Stimulated activated CD4-positive, alpha-beta T cell treated with anti-CD3 and anti-CD28 coated beads, Interleukin-12 subunit alpha, Interleukin-12 subunit beta, amount 100 ng/mL, for 48 hours (primary cell): ENCODE measurements around the gene CHD9.
"Not testable (repeated sequence)": the region's sequence is repeated elsewhere in the genome, so short reads cannot be mapped to it uniquely, and the experiment has no call there.

Experiments
- DNase-seq, 3 donors: peaks; one replicate each; pipeline ENCODE4 v3.0.0-alpha.2; 2020; ENCODE audit warnings: low read depth in 2 of 3, low spot score in 1 of 3

Gene CHD9

DNA sequence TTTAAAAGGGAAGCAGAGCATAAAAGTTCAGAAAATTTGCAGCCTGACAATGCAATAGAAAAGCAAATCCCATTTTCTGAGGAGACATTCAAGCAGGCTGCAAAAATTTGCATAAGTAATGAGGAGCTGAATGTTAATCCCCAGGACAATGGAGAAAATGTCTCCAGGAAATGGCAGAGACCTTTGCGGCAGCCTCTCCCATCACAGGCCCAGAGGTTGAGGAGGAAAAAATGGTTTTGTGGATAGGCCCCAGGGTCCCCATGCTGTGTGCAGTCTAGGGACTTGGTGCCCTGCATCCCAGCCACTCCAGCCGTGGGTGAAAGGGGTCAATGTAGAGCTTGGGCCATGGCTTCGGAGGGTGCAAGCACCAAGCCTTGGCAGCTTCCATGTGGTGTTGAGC lies 19.5 kb downstream of the CHD9 start:
- DNase-seq: not testable (repeated sequence)

DNA sequence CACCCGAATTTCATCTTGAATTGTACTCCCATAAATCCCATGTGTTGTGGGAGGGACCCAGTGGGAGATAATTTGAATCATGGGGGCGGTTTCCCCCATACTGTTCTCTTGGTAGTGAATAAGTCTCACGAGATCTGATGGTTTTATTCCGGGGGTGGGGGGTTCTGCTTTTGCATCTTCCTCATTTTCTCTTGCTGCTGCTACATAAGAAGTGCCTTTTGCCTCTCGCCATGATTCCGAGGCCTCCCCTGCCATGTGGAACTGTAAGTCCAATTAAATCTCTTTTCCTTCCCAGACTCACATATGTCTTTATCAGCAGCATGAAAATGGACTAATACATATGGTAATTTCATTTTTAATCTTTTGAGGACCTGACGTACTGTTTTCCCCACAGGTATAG lies 20.7 kb downstream of the CHD9 start:
- DNase-seq: not testable (repeated sequence)

DNA sequence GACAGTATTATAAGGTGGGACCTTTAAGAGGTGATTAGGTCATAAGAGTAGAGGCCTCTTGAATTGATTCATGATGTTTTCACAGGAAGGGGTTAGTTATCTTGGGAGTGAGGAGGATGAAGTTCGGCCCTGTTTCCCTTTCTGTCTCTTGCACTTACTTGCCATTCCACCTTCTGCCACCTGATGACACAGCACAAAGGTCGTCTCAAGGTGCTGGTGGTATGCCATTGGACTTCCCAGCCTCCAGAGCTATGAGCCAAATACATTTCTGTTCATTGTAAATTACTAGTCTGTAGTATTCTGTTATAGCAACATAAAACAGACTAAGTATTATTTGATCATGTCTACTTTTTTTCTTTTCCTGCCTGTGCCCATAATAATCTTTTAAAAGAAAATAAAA lies 23.5 kb downstream of the CHD9 start:
- no peak for DNase-seq

DNA sequence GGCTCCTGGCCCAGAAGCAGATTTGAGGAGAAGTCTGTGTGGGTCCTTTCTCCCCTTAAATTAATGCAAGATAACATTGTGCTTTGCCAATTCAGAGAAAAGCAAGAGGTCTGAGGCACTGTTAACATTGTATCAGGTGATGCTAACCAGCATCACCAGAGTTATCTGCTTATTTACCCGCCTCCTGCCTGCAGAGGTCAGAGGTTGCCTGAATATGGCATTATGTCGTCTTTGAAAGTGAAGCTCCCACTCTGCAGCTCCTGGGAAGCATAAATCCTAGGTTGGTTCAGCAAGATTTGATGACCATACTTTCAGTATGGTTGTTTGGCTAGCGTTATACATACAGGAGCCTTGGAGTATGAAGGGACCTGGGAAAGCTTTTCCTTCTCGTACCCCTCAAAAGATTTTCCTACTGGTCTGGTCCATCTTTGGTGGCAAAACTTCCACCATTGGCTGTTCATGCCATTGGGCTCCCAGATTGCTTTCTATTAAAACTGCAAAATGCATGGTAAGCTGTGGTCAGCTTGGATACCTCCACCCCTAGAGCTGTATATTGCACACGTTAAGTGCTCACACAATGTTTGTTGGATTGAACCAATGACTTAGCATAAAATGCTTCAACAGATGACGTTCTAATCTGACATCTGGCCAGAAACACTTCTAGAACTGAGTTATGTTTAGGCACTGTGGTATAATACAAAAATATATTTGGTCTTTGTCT lies 24.1 kb downstream of the CHD9 start:
- no peak for DNase-seq

DNA sequence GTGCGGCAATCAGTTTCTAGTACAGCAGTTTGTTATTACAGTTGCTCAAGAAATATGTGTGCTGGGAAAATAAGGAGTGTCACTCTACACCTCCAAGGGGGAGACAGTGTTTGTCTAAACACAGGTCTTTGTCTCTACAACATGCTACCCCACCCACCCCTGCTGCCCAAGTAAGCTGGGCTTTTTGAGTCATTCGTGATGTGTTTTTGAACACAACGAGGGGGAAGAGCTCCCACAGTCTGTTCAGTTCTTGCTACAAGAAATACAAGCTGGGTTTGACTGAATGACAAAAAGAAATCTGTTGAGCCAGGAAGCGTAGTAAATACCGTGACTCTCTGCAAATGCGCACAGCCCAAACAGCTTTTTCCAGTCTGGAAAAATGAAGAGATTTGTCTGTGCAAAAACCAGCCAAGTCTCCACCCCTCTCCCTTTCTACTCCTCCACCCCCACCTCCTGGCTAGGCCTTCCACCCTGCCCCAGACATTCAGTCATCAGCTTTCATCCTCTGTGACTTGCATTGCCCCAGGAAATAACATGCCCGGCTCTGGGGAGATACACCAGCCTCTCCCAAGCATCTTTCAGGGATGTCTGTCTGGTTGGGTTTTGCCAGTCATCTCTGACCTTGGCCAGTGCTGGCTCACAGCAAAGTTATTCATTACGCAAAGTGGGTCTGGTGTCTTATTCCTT lies 25.7 kb downstream of the CHD9 start:
- DNase-seq: no peak

DNA sequence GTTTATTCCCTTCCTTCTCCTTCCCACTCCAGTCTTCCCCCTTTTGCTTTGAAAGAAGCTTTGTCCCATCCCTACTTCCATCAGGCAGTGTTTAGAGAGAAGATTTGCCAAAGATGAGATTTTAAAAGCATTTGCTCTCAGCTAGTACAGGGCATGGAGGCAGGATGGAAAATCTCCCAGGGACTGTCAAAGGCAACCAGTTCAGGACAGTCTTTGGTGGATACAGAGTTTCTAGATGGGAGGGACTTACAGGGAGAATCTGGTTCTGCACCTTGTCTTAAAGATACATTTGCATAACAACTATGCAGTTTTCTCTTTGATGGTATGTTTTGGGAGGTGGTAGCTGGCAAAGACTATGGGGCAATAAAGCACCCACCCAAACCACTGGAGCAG lies 26.2 kb downstream of the CHD9 start:
- no peak for DNase-seq

DNA sequence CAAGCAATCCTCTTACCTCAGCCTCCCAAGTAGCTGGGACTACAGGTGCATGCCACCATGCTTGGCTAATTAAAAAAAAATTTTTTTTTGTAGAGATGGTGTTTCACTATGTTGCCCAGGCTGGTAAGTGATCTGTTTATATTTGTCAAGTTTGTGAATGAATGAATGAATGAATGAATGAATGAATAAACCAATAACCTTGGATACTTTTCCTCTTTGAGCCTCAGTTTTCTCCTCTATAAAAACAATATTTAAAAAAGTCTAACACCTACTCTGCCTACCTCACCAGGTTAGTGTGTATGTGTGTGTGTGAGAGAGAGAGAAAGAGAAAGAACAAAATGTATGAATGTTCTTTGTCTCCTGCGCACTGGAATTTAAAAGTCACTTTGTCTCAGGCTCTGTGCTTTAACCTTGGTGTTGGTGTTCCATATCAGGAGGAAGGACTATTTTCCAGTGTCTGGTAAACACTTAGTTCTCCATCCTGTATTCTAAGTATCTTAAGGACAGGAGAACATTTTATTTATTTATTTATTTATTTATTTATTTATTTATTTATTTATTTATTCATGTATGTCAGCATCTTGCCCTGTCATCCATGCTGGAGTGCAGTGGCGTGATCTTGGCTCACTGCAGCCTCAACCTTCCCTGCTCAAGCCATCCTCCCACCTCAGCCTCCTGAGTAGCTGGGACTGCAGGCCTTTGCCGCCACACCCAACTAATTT lies 27.1 kb downstream of the CHD9 start:
- no peak for DNase-seq

DNA sequence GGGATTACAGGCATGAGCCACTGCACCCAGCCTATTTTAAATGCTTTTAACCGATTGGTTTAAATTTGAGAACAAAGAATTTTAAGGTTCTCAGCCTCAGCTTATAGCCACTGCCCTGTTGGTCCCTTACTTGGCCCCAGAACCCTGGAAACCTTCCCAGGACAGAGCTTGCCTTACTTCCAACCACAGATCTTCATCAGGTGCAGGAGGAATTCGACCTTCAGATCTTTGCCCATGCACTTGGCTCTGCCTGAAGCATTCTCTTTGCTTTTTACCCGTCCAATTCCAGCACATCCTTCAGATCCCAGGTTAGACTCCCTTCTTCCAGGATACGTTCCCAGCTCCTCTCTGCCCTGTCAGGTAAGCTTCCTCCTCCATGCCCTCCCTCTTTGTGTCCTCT lies 27.7 kb downstream of the CHD9 start:
- DNase-seq: no peak

DNA sequence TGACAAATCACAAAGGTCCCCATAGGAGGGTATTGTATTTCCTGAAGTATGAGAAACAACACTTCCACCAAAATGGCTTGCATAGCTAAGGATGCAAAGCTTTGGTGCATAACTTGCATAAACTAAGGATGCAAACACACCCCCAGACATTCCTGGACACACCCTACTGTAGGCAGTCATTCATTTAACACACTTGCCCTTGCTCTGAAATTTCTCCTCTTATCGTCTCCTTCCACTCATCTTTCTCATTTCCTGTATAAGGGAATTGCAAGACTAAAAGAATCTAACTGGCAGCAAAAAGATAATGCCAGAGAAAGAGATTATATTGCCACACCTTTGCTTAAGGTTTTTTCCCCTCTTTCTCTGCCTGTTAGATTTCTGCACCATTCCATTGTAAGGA lies 28.3 kb downstream of the CHD9 start:
- no peak for DNase-seq

DNA sequence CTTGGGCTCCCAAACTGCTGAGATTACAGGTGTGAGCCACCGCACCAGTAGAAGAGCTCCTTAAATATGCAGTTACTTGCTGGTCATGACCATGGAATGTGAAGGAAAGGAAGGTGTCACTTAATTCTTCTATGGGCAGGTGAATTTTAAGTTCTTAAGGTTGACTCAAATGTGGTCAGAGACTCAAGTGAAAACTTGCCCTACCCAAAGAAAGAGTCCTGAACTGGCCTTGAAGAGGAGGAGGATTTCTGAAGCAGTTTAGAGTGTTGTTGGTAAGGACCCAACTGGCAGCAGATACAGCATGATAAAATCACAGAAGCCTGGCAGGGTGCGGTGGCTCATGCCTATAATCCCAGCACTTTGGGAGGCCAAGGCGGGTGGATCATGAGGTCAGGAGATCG lies 29.4 kb downstream of the CHD9 start:
- DNase-seq: no peak

DNA sequence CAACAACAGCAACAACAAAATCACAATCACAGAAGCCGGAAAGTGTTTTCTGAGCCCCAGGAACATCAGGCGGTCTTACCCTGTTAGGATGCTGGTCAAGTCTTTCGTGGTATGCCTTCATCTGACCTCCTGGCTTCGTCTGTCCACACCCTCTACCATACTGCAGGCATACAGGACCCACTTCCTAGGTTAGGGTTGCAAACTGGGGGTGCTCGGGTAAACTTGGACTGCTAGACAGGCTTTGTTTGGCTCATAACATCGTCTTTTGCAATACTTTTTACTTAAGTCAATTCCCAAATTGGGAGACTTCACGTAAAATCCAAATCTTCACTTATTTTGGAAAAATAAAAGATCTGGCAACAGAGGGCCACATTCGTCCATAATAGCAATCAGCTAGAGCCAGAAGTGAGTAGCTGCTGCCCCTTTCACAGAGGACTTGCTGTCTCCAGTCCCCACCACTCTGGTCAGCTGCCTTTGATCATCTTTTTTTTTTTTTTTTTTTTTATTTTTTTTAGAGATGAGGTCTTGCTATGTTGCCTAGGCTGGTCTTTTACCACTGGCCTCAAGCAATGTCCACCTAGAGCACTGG lies 30.0 kb downstream of the CHD9 start:
- no peak for DNase-seq

DNA sequence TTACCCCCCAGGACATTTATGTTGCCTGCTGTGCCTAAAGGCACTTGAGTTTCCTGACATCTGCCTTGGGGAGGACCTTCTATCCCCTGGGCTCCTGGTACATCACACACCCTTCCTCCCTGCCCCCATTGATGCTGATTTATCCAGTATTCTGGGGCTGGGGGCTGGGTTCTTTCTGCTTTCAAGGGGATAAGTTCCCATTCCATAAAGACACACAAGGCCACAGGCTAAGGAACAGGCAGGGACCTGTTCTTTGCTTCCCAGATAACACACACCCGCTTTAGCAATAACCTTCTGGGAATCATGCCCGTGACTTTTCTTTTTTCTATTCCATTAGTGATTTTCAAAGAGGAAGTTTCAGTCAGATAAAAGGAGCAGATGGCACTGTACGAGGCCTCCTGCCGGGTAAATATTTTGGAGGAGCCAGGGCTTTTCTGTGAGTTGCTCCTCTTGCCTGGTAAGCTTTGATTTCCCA lies 30.6 kb downstream of the CHD9 start:
- no peak for DNase-seq

DNA sequence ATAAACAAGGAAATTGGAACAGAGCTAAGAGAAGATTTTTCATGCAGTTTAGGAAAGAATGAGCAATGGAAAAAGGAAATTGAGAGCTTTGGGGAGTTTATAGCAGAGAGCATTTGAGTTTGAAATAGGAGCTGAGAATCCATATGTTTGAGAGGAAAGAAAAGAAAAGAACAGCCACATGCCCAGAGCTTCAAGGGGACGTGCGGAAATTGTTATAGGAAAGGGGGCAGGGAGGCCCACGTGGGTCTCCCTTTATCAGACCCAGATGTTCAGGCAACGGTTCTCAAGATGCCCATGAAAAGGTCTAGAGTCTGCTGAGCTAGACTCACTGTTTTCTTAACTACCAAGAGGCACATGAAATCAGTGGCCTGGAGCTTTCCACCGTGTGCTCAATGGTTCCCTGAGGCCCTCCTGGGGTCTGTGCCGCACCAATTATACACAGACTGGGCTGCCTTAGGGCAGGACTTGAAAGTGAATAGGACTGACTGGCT lies 31.2 kb downstream of the CHD9 start:
- no peak for DNase-seq

DNA sequence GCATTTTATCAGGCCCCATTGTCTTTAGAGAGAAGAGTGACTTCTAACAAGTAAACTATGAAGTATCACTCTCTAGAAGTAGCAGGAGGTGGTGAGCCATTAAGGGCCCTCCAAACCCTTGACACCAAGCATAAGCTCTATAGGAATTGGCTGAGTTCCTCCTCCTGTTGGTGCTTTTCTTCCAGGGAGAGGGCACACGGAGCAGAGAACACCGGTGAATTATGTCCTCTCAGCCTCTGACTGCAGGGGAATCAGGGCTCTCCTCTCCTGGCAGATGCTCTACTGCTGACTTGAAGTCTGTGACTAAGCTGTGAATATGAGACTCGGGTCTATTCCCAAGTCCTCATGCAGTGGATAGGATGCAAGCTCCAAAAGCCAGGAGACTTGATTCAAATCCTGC lies 32.3 kb downstream of the CHD9 start:
- DNase-seq: no peak

DNA sequence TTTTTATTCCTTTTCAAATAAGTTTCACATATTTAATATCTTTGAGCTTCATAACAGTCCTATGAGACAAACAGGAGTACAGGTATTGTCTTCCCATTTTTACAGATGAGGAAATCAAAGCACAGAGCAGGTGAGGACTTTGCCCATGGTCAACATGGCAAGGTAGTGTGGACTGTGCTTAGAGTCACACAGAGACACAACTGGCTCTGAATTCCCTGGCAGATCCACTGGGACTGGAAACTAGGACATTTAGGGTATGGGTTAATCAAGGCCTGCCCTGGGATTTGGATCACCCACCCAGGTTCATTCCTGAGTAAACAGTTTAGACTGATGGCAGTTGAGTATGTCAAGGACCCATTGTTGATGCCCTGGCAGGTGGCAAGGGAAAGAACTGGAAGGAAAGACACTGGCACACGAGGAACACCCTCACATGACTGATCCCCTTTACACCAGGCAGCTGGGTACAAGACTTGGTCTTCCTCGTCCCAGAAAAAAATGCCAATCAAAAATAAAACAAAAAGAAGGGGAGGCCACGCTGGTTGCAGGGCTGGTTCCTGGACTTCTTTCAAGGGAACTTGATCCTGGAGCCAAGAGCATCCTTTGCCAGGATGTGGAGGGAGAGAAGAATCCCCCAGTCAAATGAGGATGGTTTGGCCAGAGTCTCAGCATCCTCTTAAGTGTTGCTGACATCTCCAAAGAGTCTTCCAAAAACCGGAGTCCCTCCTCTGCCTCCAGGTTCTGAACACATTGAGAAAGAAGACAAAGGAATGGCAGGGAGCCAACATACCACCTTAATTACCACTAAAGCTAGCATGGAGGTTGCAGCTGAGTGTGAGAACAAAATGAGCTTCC lies 34.9 kb downstream of the CHD9 start:
- no peak for DNase-seq

DNA sequence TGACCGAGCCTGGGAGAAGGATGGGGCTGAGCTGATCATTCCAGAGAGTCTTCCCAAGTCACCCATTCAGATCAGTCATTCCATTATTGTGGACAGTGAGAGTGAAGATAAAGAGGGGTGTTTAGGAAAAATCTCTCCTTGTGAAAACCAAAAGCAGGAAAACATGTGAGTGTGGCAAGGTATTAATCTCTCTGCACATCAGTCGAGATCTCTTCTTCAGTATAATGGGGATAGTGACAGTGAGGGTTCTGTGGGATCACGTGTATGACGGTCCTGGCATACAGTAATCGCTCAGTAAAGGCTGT lies 35.4 kb downstream of the CHD9 start:
- DNase-seq: no peak

DNA sequence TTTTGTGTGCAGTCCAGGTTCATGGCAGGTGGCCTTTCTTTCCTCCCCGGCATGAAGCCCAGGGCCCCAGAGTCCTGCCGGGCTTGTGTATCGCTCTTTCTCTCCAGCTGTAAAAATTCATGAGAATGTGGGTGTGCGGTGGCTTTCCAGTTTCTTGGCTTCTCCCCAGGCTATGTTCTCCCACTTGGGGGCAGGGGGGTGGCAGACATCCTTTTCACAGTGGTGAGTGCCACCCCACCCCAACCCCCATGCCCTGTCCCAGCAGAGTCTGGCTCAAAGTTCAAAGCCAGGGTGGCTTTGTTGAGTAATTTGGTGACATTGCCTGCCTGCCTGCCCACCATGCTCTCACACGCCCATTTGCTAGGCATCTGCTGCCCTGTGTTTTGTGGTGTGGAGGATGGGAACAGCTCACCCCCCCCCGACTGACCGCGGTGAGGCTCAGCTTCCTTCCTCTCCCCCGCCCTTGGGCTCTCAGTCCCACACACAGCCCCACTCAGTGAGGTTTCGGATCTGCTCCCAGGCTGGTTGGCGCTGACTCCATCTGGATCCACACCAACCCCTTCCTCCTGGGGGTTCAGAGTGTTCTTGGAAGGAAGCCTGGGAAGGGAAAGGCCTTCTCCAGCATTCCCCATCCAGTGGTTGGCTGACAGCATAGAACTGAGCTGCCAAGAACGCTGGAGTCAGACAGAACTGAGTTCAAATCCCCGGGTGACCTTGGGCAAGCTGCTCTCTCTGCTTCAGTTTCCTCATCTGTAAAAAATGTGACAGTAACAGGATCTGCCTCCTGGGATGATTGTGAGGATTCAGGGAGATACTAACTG lies 36.0 kb downstream of the CHD9 start:
- no peak for DNase-seq

DNA sequence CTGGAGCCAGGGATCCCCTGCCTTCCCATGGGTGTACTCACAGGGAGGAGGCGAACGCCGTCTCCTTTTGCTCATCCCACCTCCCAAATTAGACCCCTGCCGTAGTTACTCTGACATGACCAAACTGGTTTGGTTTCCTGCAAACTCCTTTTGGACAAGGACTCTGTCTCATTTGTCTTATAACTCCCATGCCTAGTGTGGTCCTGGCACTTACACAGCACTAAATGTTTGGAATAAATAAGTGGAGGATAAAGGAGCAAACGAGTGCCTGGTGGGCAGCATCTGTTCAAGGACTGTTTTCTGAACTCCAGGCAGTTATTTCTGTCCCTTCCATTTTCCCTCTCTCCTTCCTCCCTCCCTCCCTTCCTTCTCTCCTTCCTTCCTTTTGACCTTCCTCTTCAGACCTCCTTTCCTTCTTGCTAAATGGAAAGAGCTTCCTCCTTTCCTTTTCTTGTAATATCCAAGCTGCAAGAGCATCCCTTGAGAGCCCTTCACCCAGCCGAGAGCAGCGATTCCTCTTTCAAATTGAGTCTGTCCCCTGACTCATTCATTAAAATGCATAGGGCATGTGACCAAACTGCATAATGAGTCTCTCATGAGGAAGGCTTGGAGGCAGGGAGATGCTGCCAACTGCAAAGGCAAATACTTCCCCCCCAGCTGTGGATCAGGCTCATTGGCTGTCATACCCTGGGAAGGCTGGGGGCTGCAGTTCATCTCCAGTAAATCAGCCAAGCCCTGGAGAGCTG lies 36.8 kb downstream of the CHD9 start:
- DNase-seq: peak in 1 of 3 donors; percentile 6

DNA sequence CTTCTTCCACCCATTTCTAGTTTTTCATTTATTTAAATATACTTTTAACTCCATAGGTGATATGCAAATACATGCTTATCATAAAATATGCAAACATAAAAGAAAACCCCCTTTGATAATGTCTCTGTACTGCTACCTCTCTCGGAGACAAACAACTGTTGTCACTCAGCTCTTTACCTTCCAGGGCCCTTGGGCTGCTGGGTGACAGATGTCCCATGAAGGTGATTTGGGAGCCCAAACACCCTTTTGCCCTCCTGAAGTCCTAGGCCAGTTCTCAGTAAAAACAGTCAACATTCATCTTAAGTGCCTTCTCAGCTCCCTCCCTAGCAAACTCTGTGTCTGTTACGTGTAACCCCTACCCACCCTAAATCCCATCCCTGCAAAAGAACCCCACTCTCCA lies 37.5 kb downstream of the CHD9 start:
- no peak for DNase-seq
